Jurkat, Clone E6-1 (cell line): Measurements from ENCODE around the gene PITRM1. TPM values are rescaled to one million over a fixed set of nuclear protein-coding genes. Genes with fewer than 3 reads are reported as not detected.
A peak's percentile ranks its signal among the peaks of the same experiment; 100 is the strongest.
"Not testable (repeated sequence)": the region's sequence is repeated elsewhere in the genome, so short reads cannot be mapped to it uniquely, and the experiment has no call there.

Experiments
- DNase-seq: peaks from one replicate; pipeline ENCODE4 v3.0.0-alpha.2; 2011; ENCODE audit warnings: low read depth, low spot score
- H3K4me3 ChIP-seq: 2 replicates; pipeline ENCODE4 v1.5.1; 2011; ENCODE audit warnings: mild to moderate bottlenecking, low read length, control low read depth, moderate library complexity
- polyA plus RNA-seq: library from polyadenylated mRNA; unstranded; fragments of >200 nt; gene quantifications from one replicate; pipeline ENCODE4 v1.2.1, GENCODE V29; 2012; ENCODE audit warnings: missing spikeins; ENCODE audit not compliant: insufficient read length, insufficient read depth

Gene PITRM1
- polyA plus RNA-seq = 72.5 TPM

- H3K4me3 ChIP-seq = peak within 1 kb of the TSS; percentile 71
- DNase-seq = peak; percentile 98
These were observed at the start of gene PITRM1 for GRCh38 chr10:3172446-3173170. Gene PITRM1 (minus strand): TSS chr10:3172782. CDS start chr10:3172772, 10 bp downstream.

DNA sequence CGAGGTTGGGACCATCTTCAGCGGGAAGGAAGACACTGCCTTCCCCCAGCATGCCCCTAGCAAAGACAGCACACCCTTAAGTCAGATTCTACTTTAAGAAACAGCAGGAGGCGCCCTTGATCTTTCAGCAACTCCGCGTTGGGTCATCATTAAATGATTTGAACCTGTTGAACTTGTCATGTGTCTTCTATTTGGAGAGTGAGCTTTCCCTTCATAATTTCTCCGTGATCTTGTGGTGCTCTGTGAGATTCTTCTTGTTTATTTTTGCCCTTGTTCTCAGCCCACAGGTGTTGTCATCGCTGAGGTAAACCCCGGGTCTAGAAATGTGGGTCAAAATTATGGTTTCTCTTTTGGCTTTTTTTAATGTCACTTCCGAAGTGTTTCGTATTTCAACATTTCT, 49.5 kb upstream of the PITRM1 start:
- peak; percentile 10 for DNase-seq
- H3K4me3 ChIP-seq = no peak overlapping the region

DNA sequence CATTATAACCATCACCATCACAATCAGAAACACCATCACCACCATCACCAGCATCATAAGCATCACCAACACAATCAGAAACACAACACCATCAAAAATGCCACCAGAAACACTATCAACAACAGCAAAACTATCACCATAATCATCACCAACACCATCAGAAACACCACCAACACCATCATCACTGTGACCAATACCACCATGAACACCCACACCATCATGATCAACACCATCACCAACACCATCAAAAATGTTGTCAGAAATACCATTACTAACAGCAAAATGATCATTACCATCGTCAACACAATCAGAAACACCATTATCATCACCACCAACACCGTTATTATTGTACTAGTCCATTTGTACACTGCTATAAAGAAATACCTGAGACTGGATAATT, 49.0 kb upstream of the PITRM1 start:
- H3K4me3 ChIP-seq, DNase-seq: not testable (repeated sequence)

DNA sequence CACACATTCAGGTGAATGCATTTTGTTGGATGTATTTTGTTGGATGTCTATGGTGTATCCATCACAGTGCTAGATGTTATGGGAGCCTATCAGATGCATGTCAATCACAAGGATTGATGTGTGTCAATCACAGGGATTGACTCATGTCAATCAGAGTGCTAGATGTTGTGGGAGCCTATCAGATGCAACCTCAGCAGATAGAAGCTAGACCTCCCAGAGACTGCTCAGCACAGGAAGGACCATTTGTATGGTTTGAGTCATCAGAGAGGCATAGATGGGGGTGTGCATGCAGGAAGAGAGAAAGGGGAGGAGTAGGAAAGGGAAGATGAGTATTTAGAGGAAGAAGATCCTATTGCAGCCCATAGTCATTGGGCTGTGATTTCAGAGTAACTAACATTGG, 48.3 kb upstream of the PITRM1 start:
- DNase-seq = no peak
- H3K4me3 ChIP-seq = no peak overlapping the region

GRCh38 chr10:3219021-3219628, 46.5 kb upstream of the PITRM1 start:
- not testable (repeated sequence) for DNase-seq, H3K4me3 ChIP-seq

- H3K4me3 ChIP-seq = no peak overlapping the region
- no peak for DNase-seq
These were observed 45.3 kb upstream of the PITRM1 start for GRCh38 chr10:3217853-3218252.

DNA sequence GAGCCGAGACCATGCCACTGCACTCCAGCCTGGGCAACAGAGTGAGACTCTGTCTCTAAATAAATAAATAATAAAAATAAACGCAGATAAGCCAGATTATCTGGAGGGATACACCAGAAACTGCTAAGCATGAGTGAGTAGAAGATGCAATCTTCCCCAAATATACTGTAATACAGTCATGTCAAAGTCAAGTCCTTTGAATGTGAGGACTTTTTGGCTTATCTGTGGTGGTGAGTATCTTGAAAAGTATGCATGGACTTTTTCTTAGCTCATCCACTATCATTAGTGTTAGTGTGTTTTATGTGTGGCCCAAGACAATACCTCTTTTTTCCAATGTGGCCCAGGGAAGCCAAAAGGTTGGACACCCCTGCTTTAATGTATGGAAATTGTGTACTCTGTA, 44.7 kb upstream of the PITRM1 start:
- no peak overlapping the region for H3K4me3 ChIP-seq
- no peak for DNase-seq

DNA sequence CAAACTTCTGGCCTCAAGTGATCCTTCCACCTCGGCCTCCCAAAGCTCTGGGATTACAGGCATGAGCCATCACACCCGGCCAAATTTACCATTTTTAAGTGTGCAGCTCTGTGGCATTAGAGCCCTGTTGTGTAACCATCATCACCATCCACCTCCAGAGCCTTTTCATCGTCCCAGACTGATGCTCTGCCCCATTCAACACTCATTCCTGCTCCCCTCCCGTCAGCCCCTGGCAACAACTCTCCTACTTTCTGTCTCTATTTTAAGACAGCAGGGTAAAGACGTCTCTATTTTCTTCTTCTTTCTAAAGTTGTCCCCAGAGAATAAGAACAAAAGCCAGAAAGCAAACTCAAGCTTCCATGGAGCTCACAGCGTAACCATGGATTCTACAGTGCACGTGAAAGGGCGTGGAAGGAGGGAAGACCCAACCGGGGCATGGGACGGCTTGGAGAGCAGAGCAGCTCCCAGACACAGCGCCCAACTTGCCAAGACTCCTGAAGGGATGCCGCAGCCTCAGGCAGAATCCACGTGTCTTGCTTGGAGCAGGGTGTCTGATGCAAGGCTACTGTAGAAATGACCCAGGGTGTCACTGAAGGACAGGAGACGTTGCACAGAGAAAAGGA, 42.7 kb upstream of the PITRM1 start:
- H3K4me3 ChIP-seq = no peak overlapping the region
- DNase-seq = no peak

- H3K4me3 ChIP-seq = no peak overlapping the region
These were observed 41.4 kb upstream of the PITRM1 start for GRCh38 chr10:3213758-3214515.

DNA sequence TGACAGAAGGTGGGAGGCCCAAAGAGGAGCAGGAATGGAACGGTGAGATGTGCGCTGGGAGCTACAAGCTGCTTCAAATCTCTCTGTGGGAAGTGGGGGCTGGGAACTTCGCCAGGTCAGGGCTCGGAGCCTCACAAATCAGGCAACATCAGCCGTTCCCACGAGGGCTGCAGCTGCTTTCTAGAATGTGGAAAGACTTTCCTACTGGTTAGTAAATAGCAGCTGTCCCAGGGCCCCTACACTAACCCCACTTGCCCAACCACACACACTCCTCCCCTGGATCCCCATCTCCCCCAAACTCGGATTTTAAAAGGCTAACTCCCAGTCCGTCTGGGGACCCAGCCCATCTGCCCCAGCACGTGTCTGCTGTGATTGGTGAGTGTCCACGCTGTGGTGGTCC, 40.6 kb upstream of the PITRM1 start:
- no peak for DNase-seq
- H3K4me3 ChIP-seq = no peak overlapping the region

More at GRCh38 chr10:3213758-3214515, 41.4 kb upstream of the PITRM1 start:
- DNase-seq = no peak

GRCh38 chr10:3210251-3210877, 37.8 kb upstream of the PITRM1 start:
- no peak for DNase-seq
- no peak overlapping the region for H3K4me3 ChIP-seq

DNA sequence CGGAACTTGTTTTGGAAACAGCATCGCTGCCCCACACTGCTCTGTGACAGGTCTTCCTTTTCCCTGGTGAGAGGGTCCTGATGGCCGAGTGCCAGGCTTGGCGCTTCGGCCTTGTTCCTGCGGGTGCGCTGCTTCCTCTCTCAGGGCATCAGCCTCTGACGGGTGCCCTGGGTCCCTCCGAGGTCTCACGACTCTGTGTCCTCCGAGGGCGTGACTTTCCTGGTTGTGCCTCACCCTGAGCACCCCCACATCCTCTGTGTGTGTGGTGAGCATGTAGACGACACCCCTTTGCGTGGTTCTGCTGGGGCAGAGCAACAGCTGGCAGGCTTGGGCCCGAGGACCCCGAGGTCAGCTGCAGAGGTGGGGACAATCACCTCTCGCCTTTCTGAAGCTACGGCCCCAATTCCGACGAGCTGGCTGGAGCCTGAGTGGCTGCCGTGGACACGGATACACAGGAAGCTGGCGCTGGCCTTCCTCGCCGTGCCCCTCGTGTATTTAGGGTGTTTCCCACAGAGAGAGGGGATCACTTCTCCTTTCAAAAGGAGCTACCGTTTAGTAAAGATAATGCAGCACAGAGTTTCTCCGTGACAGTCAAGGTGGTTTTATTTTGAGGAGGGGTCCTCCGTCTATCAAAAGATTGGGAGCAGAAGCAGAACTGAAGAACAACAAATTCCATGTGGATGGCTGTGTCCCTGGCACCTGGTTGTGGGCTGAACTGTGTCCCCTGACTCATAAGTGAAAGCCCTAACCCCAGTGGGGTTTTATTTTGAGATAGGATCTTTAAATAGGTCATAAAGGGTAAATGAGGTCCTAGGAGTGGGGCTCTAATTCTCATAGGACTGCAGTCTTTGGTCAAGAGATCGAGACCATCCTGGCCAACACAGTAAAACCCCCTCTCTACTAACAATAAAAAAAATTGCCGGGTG, 36.2 kb upstream of the PITRM1 start:
- no peak for DNase-seq

DNA sequence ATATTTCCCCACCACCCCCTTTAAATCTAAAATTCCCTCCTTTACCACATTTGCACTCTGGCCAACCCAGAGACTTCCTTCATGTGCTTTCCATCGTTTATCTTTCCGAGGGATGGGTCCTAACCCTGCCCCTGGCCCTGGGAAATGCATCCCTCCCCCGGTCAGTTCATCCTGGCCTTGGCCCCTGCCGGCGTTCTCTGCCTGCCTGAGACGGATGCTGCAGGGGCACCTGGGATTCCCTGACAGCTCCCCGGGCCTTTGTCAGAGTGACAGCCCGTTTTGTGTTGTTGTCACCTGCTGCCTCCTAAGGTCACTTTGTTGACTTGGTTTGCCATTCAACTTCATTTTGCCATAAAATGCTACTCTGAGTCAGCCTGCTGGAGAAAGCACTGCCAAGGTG, 34.8 kb upstream of the PITRM1 start:
- DNase-seq = no peak
- H3K4me3 ChIP-seq = no peak overlapping the region

More for the DNA sequence above, 36.2 kb upstream of the PITRM1 start:
- H3K4me3 ChIP-seq = no peak overlapping the region

DNA sequence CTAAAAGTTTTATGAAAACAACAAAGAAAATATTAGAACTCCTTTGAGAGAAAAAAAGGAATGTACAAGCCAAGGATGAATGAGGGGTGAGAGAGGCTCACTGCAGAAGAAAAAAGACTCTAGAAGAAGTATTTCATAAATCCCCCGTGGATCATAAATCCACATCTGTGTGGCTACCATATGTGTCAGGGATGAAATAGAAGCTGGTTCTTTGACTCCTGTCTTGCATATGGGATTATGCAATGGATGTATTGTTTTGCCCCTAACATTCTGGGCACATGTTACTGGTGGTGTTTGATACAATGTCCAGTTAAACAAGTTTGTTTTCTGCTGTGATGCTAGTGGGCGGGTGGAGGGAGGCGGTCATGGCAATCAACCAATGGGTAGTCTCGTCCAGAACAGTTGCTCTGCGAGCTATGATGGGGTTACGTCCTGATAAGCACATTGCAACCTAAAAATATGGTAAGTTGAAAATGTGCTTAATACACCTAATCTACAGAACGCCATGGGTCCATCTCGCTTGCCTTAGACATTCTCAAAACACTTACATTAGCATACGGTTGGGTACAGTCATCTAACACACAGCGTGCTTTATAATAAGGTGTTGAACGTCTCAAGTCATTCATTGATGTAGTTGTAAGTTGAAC, 34.1 kb upstream of the PITRM1 start:
- DNase-seq = no peak
- no peak overlapping the region for H3K4me3 ChIP-seq

- no peak for DNase-seq
- no peak overlapping the region for H3K4me3 ChIP-seq
These were observed 31.4 kb upstream of the PITRM1 start for GRCh38 chr10:3203972-3204371.

- H3K4me3 ChIP-seq = no peak overlapping the region
- DNase-seq = no peak
These were observed 30.6 kb upstream of the PITRM1 start for GRCh38 chr10:3203016-3203811.

- H3K4me3 ChIP-seq = no peak overlapping the region
These were observed 29.2 kb upstream of the PITRM1 start for GRCh38 chr10:3201796-3202195.

More at GRCh38 chr10:3201796-3202195, 29.2 kb upstream of the PITRM1 start:
- no peak for DNase-seq
